Measurements from ENCODE around the gene TIGD6. TPM values are rescaled to one million over a fixed set of nuclear protein-coding genes. Genes with fewer than 3 reads are reported as not detected.
"Not testable (repeated sequence)": the region's sequence is repeated elsewhere in the genome, so short reads cannot be mapped to it uniquely, and the experiment has no call there.

Gene TIGD6
- total RNA-seq, 1 experiment from 2014 or later: 2.1 TPM

DNA sequence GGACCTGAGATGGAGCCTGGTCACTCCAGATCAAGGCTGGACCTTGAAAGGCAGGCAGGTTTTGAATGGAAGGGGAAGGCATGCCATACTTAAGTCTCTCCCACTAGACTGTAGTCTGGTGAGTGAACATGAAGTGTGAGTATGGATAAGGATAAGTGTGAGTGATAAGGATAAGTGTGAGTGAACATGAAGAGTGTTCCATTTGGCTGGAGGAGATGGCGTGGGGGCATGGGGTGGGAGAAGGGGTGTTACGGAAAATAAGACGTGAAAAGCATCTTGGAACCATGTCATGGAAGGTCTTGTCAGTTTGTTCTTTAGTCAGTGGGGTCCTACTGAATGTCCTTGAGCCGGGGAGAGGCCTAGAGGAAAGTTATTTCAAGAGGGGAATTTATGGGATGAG, 32.9 kb upstream of the TIGD6 start:
- ATAC-seq (no peak), DNase-seq (ENCODE audit: low read depth, low spot score) (no peak)
- no peak overlapping the region for H3K4me3 ChIP-seq (replicated peaks in 1 of 2; ENCODE audit: low read depth in 1 of 2, low read length in 2 of 2)
- RAD21 ChIA-PET (ENCODE audit: low non-redundant PET in 1 of 2, low total read pairs in 2 of 2, uncharacterized antibody in 2 of 2, unreplicated experiment in 2 of 2): no interaction called here
- H3K36me3 ChIP-seq (ENCODE audit: control insufficient read depth in 1 of 2, insufficient read depth in 2 of 2, low read length in 2 of 2): peaks cover 60 to 80% of the 10 kb centered on the region in 2 experiments
- POLR2A ChIA-PET: no interaction called here
- no peaks in the 10 kb centered on the region for H3K4me1 ChIP-seq (ENCODE audit: control insufficient read depth in 1 of 2, insufficient read depth in 2 of 2, low read length in 2 of 2)
- H3K27ac ChIP-seq (ENCODE audit: low read depth, low read length): no peak overlapping the region
- no peak overlapping the region for H3K4me2 ChIP-seq (ENCODE audit: low read length)
- no peaks in the 10 kb centered on the region for H3K27me3 ChIP-seq (ENCODE audit: insufficient read depth, low read length)
- H3K9me2 ChIP-seq (ENCODE audit: insufficient read depth): no peaks in the 10 kb centered on the region
- BruUV-seq (replicated peaks): no TSS peak
- 0 out of 2 replicates have a peak, but pooled peaks cover 15% of the 10 kb centered on the region for H3K79me2 ChIP-seq (ENCODE audit: insufficient read depth, low read length)
- H3K9me3 ChIP-seq (ENCODE audit: control insufficient read depth in 1 of 2, insufficient read depth in 1 of 2, low read depth in 1 of 2, low read length in 2 of 2): no peaks in the 10 kb centered on the region
- TF ChIP-seq, protein P1, sequence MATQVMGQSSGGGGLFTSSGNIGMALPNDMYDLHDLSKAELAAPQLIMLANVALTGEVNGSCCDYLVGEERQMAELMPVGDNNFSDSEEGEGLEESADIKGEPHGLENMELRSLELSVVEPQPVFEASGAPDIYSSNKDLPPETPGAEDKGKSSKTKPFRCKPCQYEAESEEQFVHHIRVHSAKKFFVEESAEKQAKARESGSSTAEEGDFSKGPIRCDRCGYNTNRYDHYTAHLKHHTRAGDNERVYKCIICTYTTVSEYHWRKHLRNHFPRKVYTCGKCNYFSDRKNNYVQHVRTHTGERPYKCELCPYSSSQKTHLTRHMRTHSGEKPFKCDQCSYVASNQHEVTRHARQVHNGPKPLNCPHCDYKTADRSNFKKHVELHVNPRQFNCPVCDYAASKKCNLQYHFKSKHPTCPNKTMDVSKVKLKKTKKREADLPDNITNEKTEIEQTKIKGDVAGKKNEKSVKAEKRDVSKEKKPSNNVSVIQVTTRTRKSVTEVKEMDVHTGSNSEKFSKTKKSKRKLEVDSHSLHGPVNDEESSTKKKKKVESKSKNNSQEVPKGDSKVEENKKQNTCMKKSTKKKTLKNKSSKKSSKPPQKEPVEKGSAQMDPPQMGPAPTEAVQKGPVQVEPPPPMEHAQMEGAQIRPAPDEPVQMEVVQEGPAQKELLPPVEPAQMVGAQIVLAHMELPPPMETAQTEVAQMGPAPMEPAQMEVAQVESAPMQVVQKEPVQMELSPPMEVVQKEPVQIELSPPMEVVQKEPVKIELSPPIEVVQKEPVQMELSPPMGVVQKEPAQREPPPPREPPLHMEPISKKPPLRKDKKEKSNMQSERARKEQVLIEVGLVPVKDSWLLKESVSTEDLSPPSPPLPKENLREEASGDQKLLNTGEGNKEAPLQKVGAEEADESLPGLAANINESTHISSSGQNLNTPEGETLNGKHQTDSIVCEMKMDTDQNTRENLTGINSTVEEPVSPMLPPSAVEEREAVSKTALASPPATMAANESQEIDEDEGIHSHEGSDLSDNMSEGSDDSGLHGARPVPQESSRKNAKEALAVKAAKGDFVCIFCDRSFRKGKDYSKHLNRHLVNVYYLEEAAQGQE (IDR thresholded peaks at IDR 0.05; ENCODE audit: low read depth): no peak
- TF ChIP-seq ZFX (IDR thresholded peaks at IDR 0.05) (no peak), POLR2AphosphoS5 (IDR thresholded peaks at IDR 0.05; ENCODE audit: low read depth, low read length) (no peak), EZH2phosphoT487 (IDR thresholded peaks at IDR 0.05; ENCODE audit: borderline replicate concordance) (no peak), CEBPB (IDR thresholded peaks at IDR 0.05; ENCODE audit: low read depth) (no peak), EGR1 (IDR thresholded peaks at IDR 0.05; ENCODE audit: low read depth) (no peak), YY1 (IDR thresholded peaks at IDR 0.05; ENCODE audit: extremely low read depth, insufficient replicate concordance, low read depth, low read length) (no peak), RAD21 (IDR thresholded peaks at IDR 0.05; ENCODE audit: low read depth) (no peak), EZH2 (IDR thresholded peaks at IDR 0.05) (no peak), FOSL1 (IDR thresholded peaks at IDR 0.05; ENCODE audit: low read depth) (no peak), JUND (IDR thresholded peaks at IDR 0.05) (no peak), ZNF274 (IDR thresholded peaks at IDR 0.05; ENCODE audit: low read depth, low read length) (no peak), POLR2A (IDR thresholded peaks at IDR 0.05; ENCODE audit: borderline replicate concordance, extremely low read depth, insufficient read depth, insufficient read length) (no peak), SRF (IDR thresholded peaks at IDR 0.05; ENCODE audit: low read depth) (no peak)
- TF ChIP-seq, protein P2, sequence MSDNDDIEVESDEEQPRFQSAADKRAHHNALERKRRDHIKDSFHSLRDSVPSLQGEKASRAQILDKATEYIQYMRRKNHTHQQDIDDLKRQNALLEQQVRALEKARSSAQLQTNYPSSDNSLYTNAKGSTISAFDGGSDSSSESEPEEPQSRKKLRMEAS (IDR thresholded peaks at IDR 0.05): no peak
- TF ChIP-seq, protein P3, sequence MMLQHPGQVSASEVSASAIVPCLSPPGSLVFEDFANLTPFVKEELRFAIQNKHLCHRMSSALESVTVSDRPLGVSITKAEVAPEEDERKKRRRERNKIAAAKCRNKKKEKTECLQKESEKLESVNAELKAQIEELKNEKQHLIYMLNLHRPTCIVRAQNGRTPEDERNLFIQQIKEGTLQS (IDR thresholded peaks at IDR 0.05): no peak
- TF ChIP-seq, protein P4, sequence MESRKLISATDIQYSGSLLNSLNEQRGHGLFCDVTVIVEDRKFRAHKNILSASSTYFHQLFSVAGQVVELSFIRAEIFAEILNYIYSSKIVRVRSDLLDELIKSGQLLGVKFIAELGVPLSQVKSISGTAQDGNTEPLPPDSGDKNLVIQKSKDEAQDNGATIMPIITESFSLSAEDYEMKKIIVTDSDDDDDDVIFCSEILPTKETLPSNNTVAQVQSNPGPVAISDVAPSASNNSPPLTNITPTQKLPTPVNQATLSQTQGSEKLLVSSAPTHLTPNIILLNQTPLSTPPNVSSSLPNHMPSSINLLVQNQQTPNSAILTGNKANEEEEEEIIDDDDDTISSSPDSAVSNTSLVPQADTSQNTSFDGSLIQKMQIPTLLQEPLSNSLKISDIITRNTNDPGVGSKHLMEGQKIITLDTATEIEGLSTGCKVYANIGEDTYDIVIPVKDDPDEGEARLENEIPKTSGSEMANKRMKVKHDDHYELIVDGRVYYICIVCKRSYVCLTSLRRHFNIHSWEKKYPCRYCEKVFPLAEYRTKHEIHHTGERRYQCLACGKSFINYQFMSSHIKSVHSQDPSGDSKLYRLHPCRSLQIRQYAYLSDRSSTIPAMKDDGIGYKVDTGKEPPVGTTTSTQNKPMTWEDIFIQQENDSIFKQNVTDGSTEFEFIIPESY (IDR thresholded peaks at IDR 0.05; ENCODE audit: extremely low read depth, insufficient replicate concordance, low read length): no peak
- no peak overlapping the region for H2AFZ ChIP-seq (ENCODE audit: low read depth, low read length, poor library complexity, severe bottlenecking)
- H3K9ac ChIP-seq (ENCODE audit: low read length): no peak overlapping the region
- intact Hi-C loops (cut with micrococcal nuclease): no loop called here
- CTCF ChIA-PET: no interaction called here
- no peaks in the 10 kb centered on the region for H4K20me1 ChIP-seq (ENCODE audit: insufficient read depth)

DNA sequence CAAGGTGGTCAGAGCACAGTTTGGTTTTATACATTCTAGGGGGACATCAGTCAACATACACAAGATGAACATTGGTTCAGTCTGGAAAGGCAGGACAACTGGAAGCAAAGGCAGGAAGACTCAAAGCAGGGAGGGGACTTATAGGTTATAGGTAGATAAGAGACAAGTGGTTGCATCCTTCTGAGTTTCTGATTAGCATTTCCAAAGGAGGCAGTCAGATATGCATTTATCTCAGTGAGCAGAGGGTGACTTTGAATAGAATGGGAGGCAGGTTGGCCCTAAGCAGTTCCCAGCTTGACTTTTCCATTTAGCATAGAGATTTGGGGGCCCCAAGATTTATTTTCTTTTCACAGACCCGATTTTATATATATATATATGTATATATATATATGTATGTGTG, 27.6 kb upstream of the TIGD6 start:
- H3K27ac ChIP-seq (ENCODE audit: low read depth, low read length); H2AFZ ChIP-seq (ENCODE audit: low read depth, low read length, poor library complexity, severe bottlenecking); H3K9ac ChIP-seq (ENCODE audit: low read length); H3K9me2 ChIP-seq (ENCODE audit: insufficient read depth); DNase-seq (ENCODE audit: low read depth, low spot score); ATAC-seq; RAD21 ChIA-PET (ENCODE audit: low non-redundant PET in 1 of 2, low total read pairs in 2 of 2, uncharacterized antibody in 2 of 2, unreplicated experiment in 2 of 2); H3K4me3 ChIP-seq (replicated peaks in 1 of 2; ENCODE audit: low read depth in 1 of 2, low read length in 2 of 2); POLR2A ChIA-PET; CTCF ChIA-PET; H3K9me3 ChIP-seq (ENCODE audit: control insufficient read depth in 1 of 2, insufficient read depth in 1 of 2, low read depth in 1 of 2, low read length in 2 of 2); intact Hi-C loops (cut with micrococcal nuclease); H4K20me1 ChIP-seq (ENCODE audit: insufficient read depth); BruUV-seq (replicated peaks); H3K27me3 ChIP-seq (ENCODE audit: insufficient read depth, low read length); H3K4me2 ChIP-seq (ENCODE audit: low read length): not testable (repeated sequence)
- peaks cover 47% of the 10 kb centered on the region for H3K79me2 ChIP-seq (ENCODE audit: insufficient read depth, low read length)
- H3K4me1 ChIP-seq (ENCODE audit: control insufficient read depth in 1 of 2, insufficient read depth in 2 of 2, low read length in 2 of 2): peaks cover 8 to 15% of the 10 kb centered on the region in 2 experiments
- H3K36me3 ChIP-seq (ENCODE audit: control insufficient read depth in 1 of 2, insufficient read depth in 2 of 2, low read length in 2 of 2): peaks cover 45 to 70% of the 10 kb centered on the region in 2 experiments

Measured in HCT116 (cell line).